K562 (cell line): ENCODE results near the gene UBE2R2.

Source experiments
- SMC3 ChIP-seq: conservative IDR thresholded peaks from 2 replicates; pipeline ENCODE4 v1.6.1; 2011; ENCODE audit warnings: low read depth, low read length, improper control_type of control experiment; ENCODE audit not compliant: insufficient read depth
- ZNF830 ChIP-seq: fragments of 250-450 bp; sonication (Bioruptor Pico); IDR thresholded peaks from 2 replicates; pipeline ENCODE4 v1.5.0; 2021; ENCODE audit warnings: mild to moderate bottlenecking
- TF ChIP-seq, protein P1 (sequence below): fragments of 450-650 bp; formaldehyde crosslinking; conservative IDR thresholded peaks from 2 replicates; pipeline ENCODE4 v1.4.0; 2022; ENCODE audit warnings: mild to moderate bottlenecking, missing genetic modification characterization

DNA sequence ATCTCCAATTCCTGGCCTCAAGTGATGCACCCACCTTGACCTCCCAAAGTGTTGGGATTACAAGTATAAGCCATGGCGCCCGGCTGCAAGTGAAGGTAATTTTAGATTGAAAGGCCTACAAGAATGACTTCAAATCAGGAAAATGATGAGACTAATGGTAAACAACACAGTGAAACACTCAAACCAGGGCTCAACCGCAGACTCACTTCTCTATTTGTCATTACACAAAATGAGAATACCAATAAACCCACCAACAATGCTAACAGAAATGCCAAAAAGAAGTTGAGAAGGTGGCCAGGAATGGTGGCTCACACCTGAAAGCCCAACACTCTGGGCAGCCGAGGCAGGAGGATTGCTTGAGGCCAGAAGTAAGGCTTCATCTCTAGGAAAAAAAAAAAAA, 139.6 kb downstream of the UBE2R2 start:
- no peak for TF ChIP-seq SMC3
- TF ChIP-seq ZNF830 (CRISPR knock-in tag) = no peak
- TF ChIP-seq, protein P1, sequence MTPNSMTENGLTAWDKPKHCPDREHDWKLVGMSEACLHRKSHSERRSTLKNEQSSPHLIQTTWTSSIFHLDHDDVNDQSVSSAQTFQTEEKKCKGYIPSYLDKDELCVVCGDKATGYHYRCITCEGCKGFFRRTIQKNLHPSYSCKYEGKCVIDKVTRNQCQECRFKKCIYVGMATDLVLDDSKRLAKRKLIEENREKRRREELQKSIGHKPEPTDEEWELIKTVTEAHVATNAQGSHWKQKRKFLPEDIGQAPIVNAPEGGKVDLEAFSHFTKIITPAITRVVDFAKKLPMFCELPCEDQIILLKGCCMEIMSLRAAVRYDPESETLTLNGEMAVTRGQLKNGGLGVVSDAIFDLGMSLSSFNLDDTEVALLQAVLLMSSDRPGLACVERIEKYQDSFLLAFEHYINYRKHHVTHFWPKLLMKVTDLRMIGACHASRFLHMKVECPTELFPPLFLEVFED (CRISPR knock-in tag) = no peak
